ENCODE data around the gene FGG. TPM values are rescaled to one million over a fixed set of nuclear protein-coding genes. Genes with fewer than 3 reads are reported as not detected.

Gene FGG
- not detected in 2 replicates for total RNA-seq (2021)
- long read RNA-seq: 0 reads

GRCh38 chr4:154612472-154613414 lies at the start of gene FGG:
Gene FGG (minus strand): TSS chr4:154612656. CDS start chr4:154612609, 47 bp downstream.
- Histone ChIP-seq H2AFZ (ENCODE audit: low read length) (no peak within 1 kb of the TSS), H3K14ac (ENCODE audit: insufficient read depth, low read length) (no peak within 1 kb of the TSS), H3K23me2 (ENCODE audit: insufficient read length, low read depth, low read length, poor library complexity, severe bottlenecking) (no peaks in the 10 kb centered on the region), H3K79me2 (ENCODE audit: insufficient read depth, low read length) (no peaks in the 10 kb centered on the region), H3K27ac (ENCODE audit: insufficient read length, low read depth, low read length) (no peak within 1 kb of the TSS), H3K23ac (ENCODE audit: insufficient read length, low read depth, low read length) (no peak within 1 kb of the TSS), H3K4ac (ENCODE audit: low read depth, low read length) (no peak within 1 kb of the TSS), H4K91ac (ENCODE audit: insufficient read length, low read depth, low read length) (no peak within 1 kb of the TSS), H3K56ac (ENCODE audit: insufficient read length, low read depth, low read length) (no peak within 1 kb of the TSS), H4K5ac (ENCODE audit: insufficient read length, low read depth, low read length) (no peak within 1 kb of the TSS), H2BK15ac (ENCODE audit: low read depth, low read length) (no peak within 1 kb of the TSS), H4K8ac (replicated peaks; ENCODE audit: insufficient read length, low read depth, low read length) (no peak within 1 kb of the TSS), H3K9me3 (ENCODE audit: control insufficient read depth, low read depth, low read length) (no peaks in the 10 kb centered on the region), H2BK5ac (ENCODE audit: insufficient read length, low read length) (no peak within 1 kb of the TSS), H2BK12ac (ENCODE audit: insufficient read length, low read depth, low read length) (no peak within 1 kb of the TSS), H3K18ac (ENCODE audit: insufficient read length, low read depth, low read length) (no peak within 1 kb of the TSS), H2BK120ac (ENCODE audit: low read depth, low read length, poor library complexity, severe bottlenecking) (no peak within 1 kb of the TSS), H3K4me1 (ENCODE audit: insufficient read depth, low read length) (no peaks in the 10 kb centered on the region), H2BK20ac (ENCODE audit: low read depth, low read length, poor library complexity, severe bottlenecking) (no peak within 1 kb of the TSS), H3K4me2 (ENCODE audit: insufficient read depth, insufficient read length, low read length) (no peak within 1 kb of the TSS), H3K27me3 (ENCODE audit: insufficient read depth, low read length) (no peaks in the 10 kb centered on the region), H4K20me1 (ENCODE audit: control insufficient read depth, insufficient read depth, insufficient read length) (no peaks in the 10 kb centered on the region), H3K79me1 (ENCODE audit: insufficient read depth, low read depth, low read length, poor library complexity, severe bottlenecking) (no peaks in the 10 kb centered on the region), H3T11ph (ENCODE audit: low read length) (no peak within 1 kb of the TSS), H2AK5ac (ENCODE audit: insufficient read length, low read length) (no peak within 1 kb of the TSS), H3K9ac (ENCODE audit: extremely low read depth, insufficient read length, low read length) (no peak within 1 kb of the TSS)
- no peaks in the 10 kb centered on the region for H3K27me3 Mint-ChIP-seq (ENCODE audit: low read depth)
- DNase-seq: no peak
- no peaks in the 10 kb centered on the region for H3K36me3 Mint-ChIP-seq (ENCODE audit: insufficient read depth in 1 of 3, low read depth in 3 of 3)
- TF ChIP-seq, protein P1, sequence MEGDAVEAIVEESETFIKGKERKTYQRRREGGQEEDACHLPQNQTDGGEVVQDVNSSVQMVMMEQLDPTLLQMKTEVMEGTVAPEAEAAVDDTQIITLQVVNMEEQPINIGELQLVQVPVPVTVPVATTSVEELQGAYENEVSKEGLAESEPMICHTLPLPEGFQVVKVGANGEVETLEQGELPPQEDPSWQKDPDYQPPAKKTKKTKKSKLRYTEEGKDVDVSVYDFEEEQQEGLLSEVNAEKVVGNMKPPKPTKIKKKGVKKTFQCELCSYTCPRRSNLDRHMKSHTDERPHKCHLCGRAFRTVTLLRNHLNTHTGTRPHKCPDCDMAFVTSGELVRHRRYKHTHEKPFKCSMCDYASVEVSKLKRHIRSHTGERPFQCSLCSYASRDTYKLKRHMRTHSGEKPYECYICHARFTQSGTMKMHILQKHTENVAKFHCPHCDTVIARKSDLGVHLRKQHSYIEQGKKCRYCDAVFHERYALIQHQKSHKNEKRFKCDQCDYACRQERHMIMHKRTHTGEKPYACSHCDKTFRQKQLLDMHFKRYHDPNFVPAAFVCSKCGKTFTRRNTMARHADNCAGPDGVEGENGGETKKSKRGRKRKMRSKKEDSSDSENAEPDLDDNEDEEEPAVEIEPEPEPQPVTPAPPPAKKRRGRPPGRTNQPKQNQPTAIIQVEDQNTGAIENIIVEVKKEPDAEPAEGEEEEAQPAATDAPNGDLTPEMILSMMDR (conservative IDR thresholded peaks at IDR 0.05): no peak
- H3K27ac Mint-ChIP-seq: no peak within 1 kb of the TSS
- H3K9me3 Mint-ChIP-seq: no peaks in the 10 kb centered on the region
- H3K4me1 Mint-ChIP-seq: peaks cover 0 to under 1% of the 10 kb centered on the region in 2 experiments; a peak in 2 of 4 replicates
- no peak within 1 kb of the TSS for H3K4me3 Mint-ChIP-seq
- no CpG with 5 or more reads among the region's 7 CpGs for WGBS (ENCODE audit: extremely low coverage, insufficient read length, low lambda C conversion rate)

Measured in H9 (cell line).